ENCODE data around the gene MZT2B.
A peak's percentile ranks its signal among the peaks of the same experiment; 100 is the strongest.
"Not testable (repeated sequence)": the region's sequence is repeated elsewhere in the genome, so short reads cannot be mapped to it uniquely, and the experiment has no call there.

Gene MZT2B

GRCh38 chr2:130181880-130182682, at the start of gene MZT2B:
Gene MZT2B, plus strand, starts transcription at chr2:130182262. Its CDS starts 21 bp downstream, at chr2:130182283.
- peak; percentile 90 for DNase-seq (ENCODE audit: low spot score)

GRCh38 chr2:130135692-130136541, 46.1 kb upstream of the MZT2B start:
- DNase-seq (ENCODE audit: low spot score), result no peak

GRCh38 chr2:130136546-130136945, 45.5 kb upstream of the MZT2B start:
- DNase-seq (ENCODE audit: low spot score), result not testable (repeated sequence)

DNA sequence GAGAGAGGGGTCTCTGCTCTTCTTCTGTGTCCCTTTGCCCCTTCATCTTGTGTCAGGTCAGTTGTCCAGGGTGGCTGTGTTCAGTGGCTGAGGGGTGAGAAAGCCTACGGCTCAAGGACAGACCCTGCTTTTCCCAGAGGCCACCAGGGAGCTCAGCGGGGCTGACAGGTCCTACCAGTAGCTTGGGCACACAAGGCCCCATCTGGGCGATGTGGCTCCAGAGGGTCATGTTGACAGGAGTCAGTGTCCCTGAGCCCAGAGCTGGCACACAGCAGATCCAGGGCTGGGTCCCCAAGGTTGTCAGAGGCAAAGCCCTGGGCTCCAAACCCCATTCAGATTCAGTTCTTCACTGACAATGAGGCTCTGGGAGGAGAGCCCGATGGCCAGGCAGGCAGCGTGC, 44.9 kb upstream of the MZT2B start:
- DNase-seq (ENCODE audit: low spot score), result not testable (repeated sequence)

DNA sequence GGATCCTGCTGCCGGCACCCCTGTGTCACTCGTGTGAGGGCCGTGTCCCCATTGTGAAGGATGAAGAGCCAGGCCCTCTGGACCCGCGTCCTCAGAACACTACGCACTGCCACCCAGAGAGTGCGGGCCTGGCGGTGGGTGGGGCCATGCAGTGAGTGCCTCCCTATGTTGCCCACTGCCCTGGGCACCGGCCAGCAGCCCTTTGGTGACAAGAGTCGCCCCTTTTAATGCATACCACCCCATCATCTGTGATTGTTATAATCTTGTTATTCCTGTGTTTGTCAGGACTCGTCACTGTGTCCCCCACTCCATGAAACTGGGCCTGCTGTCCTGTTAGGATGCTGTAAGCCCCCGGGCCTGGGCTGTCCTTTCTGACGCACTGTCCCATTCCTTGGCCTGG, 43.7 kb upstream of the MZT2B start:
- DNase-seq (ENCODE audit: low spot score), result not testable (repeated sequence)

DNA sequence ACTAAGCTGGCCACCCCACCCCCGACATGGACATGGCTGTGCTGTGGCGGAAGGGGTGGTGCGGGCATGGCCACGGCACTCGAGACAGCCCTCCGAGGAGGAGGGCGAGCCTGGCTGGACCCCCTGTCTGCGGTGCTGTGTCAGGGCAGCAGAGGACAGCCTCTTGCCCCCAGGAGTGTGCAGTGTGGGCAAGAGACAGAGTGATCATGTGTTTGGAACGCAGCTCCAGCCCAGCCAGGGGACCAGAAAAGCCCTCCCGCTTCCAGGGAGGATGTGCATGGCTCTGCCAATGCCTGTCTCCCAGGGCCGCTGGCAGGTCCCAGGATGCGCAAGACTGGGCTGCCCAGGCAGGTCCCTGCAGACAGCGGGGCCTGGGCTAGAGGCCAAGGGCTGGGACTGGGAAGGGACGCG, 43.2 kb upstream of the MZT2B start:
- not testable (repeated sequence) for DNase-seq (ENCODE audit: low spot score)

DNA sequence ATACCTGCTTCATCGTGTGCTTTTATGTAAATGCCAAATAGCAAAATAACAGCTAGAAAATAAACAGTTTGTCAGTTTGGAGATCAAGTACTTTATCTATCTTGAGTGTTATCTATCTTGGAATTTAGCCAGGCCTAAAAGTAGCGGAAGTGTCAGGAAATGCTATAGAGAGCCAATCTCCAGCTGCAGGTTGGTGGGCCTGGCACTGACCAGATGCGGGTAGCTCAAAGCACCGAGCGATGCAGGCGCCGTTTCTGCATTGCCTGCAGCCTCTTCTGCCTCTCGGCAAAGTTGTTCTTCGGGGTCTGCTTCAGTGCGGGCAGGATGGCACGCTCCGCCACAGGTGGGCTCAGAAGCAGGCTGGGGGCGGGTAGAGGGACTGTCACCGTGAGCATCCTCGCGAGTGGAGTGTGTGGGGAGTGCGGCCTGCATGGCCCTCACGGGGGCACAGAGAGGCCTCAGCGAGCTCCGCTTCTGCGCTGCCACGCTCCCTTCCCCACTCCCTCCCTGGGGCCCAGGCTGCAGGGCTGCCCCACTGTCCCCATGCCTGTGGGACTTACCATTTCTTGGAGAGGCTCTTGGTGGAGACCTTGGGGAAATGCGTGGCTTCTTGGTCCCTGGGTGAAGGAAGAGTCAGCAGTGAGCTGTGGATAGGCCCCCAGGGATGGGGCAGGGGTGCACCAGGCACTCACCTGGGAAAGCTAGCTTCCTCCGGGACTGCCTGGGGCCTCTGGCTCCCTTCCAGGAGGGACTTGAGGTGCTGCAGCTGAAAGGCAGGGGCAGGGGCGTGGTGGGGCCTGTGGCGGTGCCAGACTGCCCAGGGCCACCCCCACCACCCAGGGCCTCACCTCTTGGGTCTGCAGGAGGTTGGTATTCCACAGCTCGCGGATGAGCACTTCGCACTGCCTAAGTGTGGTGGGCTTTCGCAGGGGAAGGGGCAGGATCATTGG, 42.5 kb upstream of the MZT2B start:
- DNase-seq (ENCODE audit: low spot score), result not testable (repeated sequence)

DNA sequence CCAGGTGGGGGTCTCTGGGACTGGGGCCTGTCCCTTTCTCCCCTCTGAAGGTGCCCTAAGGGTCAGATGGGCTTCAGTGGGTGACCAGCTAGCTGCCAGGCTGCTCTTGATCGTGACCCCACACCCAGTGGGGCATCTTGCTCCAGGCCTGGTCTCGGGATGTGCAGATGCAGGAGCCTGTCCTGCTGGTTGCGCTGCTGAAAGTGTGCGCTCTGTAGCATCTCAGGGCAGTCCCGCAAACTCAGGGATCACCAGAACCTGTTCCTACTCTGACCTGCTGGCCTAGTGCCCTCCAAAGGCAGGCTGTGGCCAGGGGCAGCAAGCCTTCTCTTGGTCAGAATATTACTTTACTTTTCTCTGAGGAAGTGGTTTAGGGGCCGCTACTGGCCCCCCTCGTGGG, 41.5 kb upstream of the MZT2B start:
- not testable (repeated sequence) for DNase-seq (ENCODE audit: low spot score)

GRCh38 chr2:130141002-130141401, 41.1 kb upstream of the MZT2B start:
- not testable (repeated sequence) for DNase-seq (ENCODE audit: low spot score)

DNA sequence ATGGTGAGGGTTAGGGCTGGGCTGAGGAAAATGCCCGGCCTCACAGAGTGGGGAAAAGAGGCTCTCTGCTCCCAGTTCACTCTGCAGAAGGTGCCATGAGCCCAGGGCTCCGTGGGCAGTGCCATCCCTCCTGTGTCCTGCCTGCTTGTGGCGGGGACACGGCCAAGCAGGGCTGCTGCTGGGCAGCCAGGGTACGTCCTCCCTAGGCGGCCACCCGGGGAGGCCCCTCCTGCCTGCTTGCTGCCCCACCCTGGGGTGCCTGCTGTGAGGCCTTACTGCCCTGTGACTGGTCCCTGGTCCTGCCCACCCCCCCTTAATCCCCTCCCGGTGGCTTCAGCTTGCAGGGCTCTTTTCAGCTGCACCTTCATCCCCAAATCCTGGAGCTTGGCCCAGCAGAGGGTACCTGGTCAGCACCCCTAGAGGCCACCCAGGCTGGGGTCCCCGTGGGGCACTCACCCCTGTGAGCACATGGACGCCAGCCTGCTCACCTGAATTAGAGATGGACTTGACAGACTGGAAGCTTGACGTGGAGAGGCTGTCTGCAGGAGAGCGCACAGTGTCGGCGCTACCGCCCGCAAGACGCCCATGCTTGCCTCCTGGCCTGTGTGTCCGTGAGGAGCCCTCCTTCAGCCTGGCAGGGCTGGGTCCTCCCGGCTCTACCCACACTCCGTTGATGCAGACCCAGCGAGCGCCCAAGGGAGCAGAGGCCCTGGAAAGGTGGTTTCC, 40.3 kb upstream of the MZT2B start:
- not testable (repeated sequence) for DNase-seq (ENCODE audit: low spot score)

- not testable (repeated sequence) for DNase-seq (ENCODE audit: low spot score)
Measured at GRCh38 chr2:130142396-130143265, 39.4 kb upstream of the MZT2B start.

DNA sequence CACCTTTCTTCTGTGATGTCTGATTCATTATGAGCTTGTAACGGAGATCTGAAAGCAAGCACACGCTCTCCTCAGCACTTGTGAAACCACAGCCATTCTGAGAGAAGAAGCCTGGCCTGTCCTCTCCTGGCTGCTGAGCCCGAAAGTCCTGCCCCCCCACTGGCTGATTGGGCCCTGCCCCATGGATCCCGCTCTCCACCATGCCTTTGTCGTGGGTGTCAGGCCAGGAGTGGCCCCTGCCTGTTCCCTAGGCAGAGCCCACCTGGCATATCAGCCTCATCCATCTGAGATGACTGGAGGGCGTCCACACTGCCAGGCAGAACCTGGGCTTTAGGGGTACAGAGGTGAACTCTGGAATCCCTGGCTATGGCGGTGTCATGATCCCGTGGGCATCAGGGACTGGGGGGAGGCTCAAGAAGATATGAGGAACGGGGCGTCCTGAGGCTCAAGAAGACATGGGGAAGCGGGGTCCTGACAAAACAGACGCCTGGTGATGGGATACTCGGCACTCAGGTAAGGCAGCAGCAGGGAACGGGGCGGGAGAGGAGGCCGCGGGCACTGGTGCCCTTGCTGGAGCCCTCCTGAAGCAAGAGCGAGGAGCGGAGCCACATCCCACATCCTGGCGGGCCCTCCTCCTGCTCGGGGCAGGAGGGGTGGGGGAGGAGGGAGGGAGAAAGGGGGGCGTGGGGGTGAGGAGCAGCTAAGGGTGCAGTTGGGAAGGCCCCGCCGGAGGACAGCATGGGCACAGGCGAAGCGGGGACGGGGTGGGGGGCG, 38.6 kb upstream of the MZT2B start:
- not testable (repeated sequence) for DNase-seq (ENCODE audit: low spot score)

- DNase-seq (ENCODE audit: low spot score), result not testable (repeated sequence)
Measured at GRCh38 chr2:130145006-130145414, 37.1 kb upstream of the MZT2B start, which contains the start of gene CCDC74B. Gene CCDC74B, minus strand, starts transcription at chr2:130145112. Its CDS starts 116 bp downstream, at chr2:130144996.

DNA sequence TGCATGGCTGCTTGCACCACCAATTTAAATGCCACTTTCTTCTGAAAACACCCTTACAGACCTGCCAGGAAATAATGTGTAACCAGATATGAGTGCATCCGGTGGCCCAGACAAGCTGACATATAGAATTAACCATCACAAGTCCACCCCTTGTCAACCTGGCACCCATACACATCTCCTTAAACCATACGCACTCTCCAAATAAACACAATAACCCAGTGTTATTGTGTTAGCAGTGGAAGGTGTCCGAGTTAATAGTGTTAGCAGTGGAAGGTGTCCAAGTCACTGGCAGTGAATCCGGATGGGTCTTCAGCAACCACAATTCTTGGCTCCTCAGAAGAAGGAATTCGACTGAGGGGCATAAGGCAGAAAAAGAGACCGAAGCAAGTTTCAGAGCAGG, 33.5 kb upstream of the MZT2B start:
- DNase-seq (ENCODE audit: low spot score), result not testable (repeated sequence)

DNA sequence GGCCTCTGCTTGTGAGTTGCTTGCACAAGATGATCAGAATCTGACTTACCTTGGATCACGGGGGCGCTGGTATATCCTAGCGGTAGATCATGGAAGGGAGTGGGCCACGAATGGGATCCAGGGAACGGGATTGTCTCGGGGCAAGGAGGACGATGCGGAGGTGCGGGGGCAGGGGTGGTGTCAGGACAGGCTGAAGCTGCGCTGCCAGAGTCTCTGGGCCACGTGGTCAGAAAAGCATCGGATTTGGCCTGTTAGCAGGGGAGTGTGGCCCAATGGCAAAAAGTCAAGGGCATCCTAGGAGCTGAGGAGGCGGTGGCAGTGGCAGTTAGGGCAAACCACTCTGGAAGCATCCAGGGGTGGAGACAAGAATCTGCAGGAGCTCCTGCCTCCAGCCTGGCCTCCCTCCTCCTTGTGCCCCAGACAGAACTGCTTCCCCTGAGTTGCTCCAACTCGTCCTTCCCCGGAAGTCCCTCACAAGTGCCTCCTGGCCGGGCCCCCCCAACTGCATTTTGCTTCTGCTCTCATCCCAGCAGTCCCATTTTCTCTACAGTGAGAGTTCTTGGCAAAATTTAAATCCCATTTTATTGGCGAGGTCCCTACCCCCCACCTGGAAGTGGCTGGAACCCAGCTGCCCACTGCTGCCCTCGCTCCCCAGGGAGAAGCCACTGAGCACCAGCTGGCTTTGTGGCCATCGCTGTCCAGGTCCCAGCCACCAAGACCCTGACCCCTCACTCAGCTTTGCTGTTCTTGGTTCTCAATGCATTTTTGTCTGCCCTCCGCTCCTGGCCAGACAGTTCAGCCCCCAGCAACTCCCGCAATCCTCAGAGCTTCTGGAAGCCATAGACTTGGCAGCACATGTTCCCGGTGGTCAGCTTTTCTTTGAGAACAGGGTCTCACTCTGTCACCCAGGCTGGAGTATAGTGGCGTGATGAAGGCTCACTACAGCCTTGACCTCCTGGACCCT, 31.6 kb upstream of the MZT2B start:
- DNase-seq (ENCODE audit: low spot score), result no peak

DNA sequence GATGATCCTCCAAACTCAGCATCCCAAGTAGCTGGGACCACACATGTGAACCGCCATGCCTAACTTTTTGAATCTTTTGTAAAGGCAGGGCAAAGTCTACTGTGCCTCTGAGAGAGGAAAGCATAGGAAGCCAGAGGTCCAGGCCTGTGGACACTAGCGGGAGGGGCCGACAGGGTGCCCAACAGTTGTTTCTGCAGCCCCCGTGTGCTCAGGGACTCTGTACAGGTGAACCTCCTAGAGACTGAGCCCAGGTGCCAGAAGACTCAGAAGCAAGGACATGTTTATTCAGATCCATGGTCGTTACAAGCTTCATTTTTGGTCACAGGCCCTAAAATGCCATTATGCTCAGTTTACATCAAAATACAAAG, 30.9 kb upstream of the MZT2B start:
- DNase-seq (ENCODE audit: low spot score), result not testable (repeated sequence)

DNA sequence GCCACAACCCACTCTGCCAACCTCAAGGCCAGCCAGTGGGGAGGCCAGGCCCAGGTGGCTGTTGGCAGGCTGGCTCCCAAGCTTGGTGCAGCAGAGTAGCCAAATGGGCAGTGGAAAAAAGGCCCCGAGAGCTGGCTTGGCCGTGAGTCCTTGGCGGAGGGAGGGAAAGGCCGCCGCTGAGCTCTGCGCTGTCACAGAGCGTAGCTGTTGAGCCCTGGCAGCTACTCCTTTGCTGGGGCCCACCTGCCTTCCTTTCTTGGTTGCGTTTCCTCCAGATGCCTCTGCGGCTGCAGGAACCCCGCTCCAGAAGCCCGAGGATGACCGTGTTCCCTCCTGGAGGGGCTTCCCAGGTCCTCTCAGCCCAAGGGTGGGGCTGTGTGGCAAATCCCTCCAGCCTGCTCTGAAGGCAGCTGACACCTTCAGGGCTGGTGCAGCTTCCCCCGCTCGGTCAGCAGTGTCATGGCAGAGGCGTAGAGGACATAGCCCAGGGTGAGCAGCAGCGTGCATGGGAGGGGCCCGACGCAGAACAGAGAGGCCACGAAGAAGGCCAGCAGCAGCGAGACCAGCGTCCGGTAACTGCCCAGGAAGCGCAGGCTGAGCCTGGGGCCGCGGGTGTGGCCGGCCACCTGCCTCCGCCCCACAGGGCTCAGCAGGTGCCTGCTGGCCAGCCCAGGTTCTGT, 29.8 kb upstream of the MZT2B start:
- not testable (repeated sequence) for DNase-seq (ENCODE audit: low spot score)

All from NAMALWA (cell line).